SU-DHL-6 (cell line): ENCODE results near the gene LSM14B.

ENCODE experiments used
- H2AFZ ChIP-seq: fragments of 200-600 bp; sonication (generic); 2 replicates; pipeline ENCODE4 v1.6.1; 2014; ENCODE audit warnings: low read depth, mild to moderate bottlenecking, moderate library complexity, mixed read lengths, antibody characterized with exemption, low read length; ENCODE audit not compliant: severe bottlenecking
- H3F3A ChIP-seq: fragments of 200-600 bp; shearing (Covaris generic); 2 replicates; pipeline ENCODE4 v1.6.0; 2016; ENCODE audit warnings: antibody characterized with exemption, mild to moderate bottlenecking; ENCODE audit not compliant: insufficient read depth
- H3K27ac ChIP-seq: fragments of 200-600 bp; sonication (generic); 2 replicates; pipeline ENCODE4 v1.5.1; 2016; ENCODE audit warnings: low read depth, mild to moderate bottlenecking, low read length, moderate library complexity, mixed read lengths
- H3K27me3 ChIP-seq: fragments of 200-600 bp; sonication (generic), shearing (Covaris generic); 2 replicates; pipeline ENCODE4 v1.6.0; 2014; ENCODE audit warnings: mild to moderate bottlenecking, low read length
- H3K36me3 ChIP-seq: fragments of 200-600 bp; sonication (generic); 2 replicates; pipeline ENCODE4 v1.6.1; 2014; ENCODE audit warnings: mild to moderate bottlenecking, low read length, mixed read lengths
- H3K4me2 ChIP-seq: fragments of 300-600, 200-600 bp; shearing (Covaris generic), sonication (generic); 2 replicates; pipeline ENCODE4 v1.6.0; 2014; ENCODE audit warnings: low read length, low read depth, mild to moderate bottlenecking; ENCODE audit not compliant: poor library complexity, severe bottlenecking
- H3K4me3 ChIP-seq: fragments of 200-600 bp; sonication (generic); 2 replicates; pipeline ENCODE4 v1.5.1; 2014; ENCODE audit warnings: antibody characterized with exemption, low read length, mild to moderate bottlenecking, mixed read lengths; ENCODE audit not compliant: insufficient read depth, poor library complexity, severe bottlenecking
- H3K79me2 ChIP-seq: fragments of 200-600 bp; sonication (generic); 2 replicates; pipeline ENCODE4 v1.6.1; 2014; ENCODE audit warnings: mild to moderate bottlenecking, low read length, moderate library complexity; ENCODE audit not compliant: insufficient read depth
- H3K9ac ChIP-seq: fragments of 200-600 bp; sonication (generic); 2 replicates; pipeline ENCODE4 v1.7.0; 2014; ENCODE audit warnings: mild to moderate bottlenecking, low read length
- H3K9me2 ChIP-seq: fragments of 200-600 bp; sonication (generic); replicated peaks from 2 replicates; pipeline ENCODE4 v1.6.1; 2014; ENCODE audit warnings: low read length; ENCODE audit not compliant: insufficient read depth
- H3K9me3 ChIP-seq: fragments of 200-600 bp; sonication (generic); 2 replicates; pipeline ENCODE4 v1.6.1; 2014; ENCODE audit warnings: low read length, mixed read lengths; ENCODE audit not compliant: insufficient read depth
- H4K20me1 ChIP-seq: fragments of 200-600 bp; sonication (generic); 2 replicates; pipeline ENCODE4 v1.6.1; 2014; ENCODE audit warnings: low read depth, mild to moderate bottlenecking, antibody characterized with exemption, low read length, moderate library complexity, mixed read lengths
- CTCF ChIP-seq: fragments of 200-600 bp; sonication (generic); IDR thresholded peaks from one replicate; pipeline ENCODE4 v1.5.1; 2017; ENCODE audit warnings: antibody characterized with exemption, mild to moderate bottlenecking, low read length, moderate library complexity; ENCODE audit not compliant: insufficient read depth, poor library complexity, severe bottlenecking
- EZH2phosphoT487 ChIP-seq: fragments of 200-600 bp; sonication (generic), shearing (Covaris generic); conservative IDR thresholded peaks from 2 replicates; pipeline ENCODE4 v1.6.1; 2018; ENCODE audit warnings: mild to moderate bottlenecking, antibody characterized with exemption, low read length, moderate library complexity, mixed read lengths

The LSM14B gene

GRCh38 chr20:62151835-62152364 lies 29.6 kb downstream of the LSM14B start:
- H3F3A ChIP-seq, result no peaks in the 10 kb centered on the region
- peaks cover 55% of the 10 kb centered on the region for H3K79me2 ChIP-seq
- H3K36me3 ChIP-seq, result no peaks in the 10 kb centered on the region
- H3K9ac ChIP-seq, result no peak overlapping the region
- no peak overlapping the region for H3K4me2 ChIP-seq
- no peaks in the 10 kb centered on the region for H3K9me3 ChIP-seq
- TF ChIP-seq CTCF (no peak), EZH2phosphoT487 (no peak)
- H4K20me1 ChIP-seq, result no peaks in the 10 kb centered on the region; the same call in 1 of the 2 replicates
- no peaks in the 10 kb centered on the region for H3K27me3 ChIP-seq
- no peaks in the 10 kb centered on the region for H3K9me2 ChIP-seq
- H2AFZ ChIP-seq, result no peak overlapping the region
- H3K4me3 ChIP-seq, result no peak overlapping the region
- H3K27ac ChIP-seq, result no peak overlapping the region

GRCh38 chr20:62155428-62156253 lies 33.4 kb downstream of the LSM14B start:
- TF ChIP-seq CTCF (no peak), EZH2phosphoT487 (no peak)
- Histone ChIP-seq H3K36me3 (no peaks in the 10 kb centered on the region), H3K9me3 (no peaks in the 10 kb centered on the region), H3K9ac (no peak overlapping the region), H4K20me1 (no peaks in the 10 kb centered on the region), H3K27ac (no peak overlapping the region), H3K9me2 (no peaks in the 10 kb centered on the region), H3K79me2 (peaks cover 32% of the 10 kb centered on the region), H2AFZ (no peak overlapping the region), H3K27me3 (no peaks in the 10 kb centered on the region), H3K4me2 (no peak overlapping the region), H3K4me3 (no peak overlapping the region), H3F3A (no peaks in the 10 kb centered on the region)

GRCh38 chr20:62156254-62156556 lies 33.9 kb downstream of the LSM14B start:
- TF ChIP-seq CTCF, result no peak
- no peak for TF ChIP-seq EZH2phosphoT487
- no peaks in the 10 kb centered on the region for H3K9me2 ChIP-seq
- H3K9ac ChIP-seq, result no peak overlapping the region
- H4K20me1 ChIP-seq, result no peaks in the 10 kb centered on the region
- H3K27ac ChIP-seq, result no peak overlapping the region
- no peak overlapping the region for H2AFZ ChIP-seq
- H3K4me2 ChIP-seq, result no peak overlapping the region
- no peaks in the 10 kb centered on the region for H3K9me3 ChIP-seq
- H3F3A ChIP-seq, result no peaks in the 10 kb centered on the region
- H3K36me3 ChIP-seq, result no peaks in the 10 kb centered on the region
- H3K4me3 ChIP-seq, result no peak overlapping the region
- H3K27me3 ChIP-seq, result no peaks in the 10 kb centered on the region
- peaks cover 30% of the 10 kb centered on the region for H3K79me2 ChIP-seq
